GM12872 (cell line): ENCODE data around the gene MYL6B.

Experiments used
- TF ChIP-seq, protein P1 (sequence below): IDR thresholded peaks from 3 replicates; pipeline ENCODE4 v1.5.1; 2011; ENCODE audit warnings: low read depth, mild to moderate bottlenecking, low read length, moderate library complexity; ENCODE audit not compliant: insufficient read depth

MYL6B gene

GRCh38 chr12:56137853-56138571 lies 14.4 kb upstream of the MYL6B start:
- TF ChIP-seq, protein P1, sequence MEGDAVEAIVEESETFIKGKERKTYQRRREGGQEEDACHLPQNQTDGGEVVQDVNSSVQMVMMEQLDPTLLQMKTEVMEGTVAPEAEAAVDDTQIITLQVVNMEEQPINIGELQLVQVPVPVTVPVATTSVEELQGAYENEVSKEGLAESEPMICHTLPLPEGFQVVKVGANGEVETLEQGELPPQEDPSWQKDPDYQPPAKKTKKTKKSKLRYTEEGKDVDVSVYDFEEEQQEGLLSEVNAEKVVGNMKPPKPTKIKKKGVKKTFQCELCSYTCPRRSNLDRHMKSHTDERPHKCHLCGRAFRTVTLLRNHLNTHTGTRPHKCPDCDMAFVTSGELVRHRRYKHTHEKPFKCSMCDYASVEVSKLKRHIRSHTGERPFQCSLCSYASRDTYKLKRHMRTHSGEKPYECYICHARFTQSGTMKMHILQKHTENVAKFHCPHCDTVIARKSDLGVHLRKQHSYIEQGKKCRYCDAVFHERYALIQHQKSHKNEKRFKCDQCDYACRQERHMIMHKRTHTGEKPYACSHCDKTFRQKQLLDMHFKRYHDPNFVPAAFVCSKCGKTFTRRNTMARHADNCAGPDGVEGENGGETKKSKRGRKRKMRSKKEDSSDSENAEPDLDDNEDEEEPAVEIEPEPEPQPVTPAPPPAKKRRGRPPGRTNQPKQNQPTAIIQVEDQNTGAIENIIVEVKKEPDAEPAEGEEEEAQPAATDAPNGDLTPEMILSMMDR = no peak

- TF ChIP-seq, protein P1 = no peak
These were observed 10.2 kb upstream of the MYL6B start for GRCh38 chr12:56141946-56142784.

DNA sequence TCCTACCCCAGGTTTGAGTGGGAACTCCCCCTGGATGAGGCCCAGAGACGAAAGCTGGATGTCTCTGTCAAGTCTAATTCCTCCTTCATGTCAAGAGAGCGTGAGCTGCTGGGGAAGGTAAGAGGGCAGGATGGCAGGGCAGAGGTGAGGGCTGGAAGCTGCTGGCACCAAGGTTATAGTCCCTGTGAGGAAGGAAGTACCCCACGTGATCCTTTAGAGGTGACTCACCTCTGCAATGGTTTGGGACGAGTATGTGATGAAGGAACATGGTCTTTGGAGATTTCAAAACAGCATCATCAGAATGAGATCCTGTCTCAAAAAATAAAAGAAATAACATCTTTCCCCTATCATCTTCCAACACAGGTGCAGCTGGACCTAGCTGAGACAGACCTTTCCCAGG lies 9.2 kb upstream of the MYL6B start:
- TF ChIP-seq, protein P1 = no peak

DNA sequence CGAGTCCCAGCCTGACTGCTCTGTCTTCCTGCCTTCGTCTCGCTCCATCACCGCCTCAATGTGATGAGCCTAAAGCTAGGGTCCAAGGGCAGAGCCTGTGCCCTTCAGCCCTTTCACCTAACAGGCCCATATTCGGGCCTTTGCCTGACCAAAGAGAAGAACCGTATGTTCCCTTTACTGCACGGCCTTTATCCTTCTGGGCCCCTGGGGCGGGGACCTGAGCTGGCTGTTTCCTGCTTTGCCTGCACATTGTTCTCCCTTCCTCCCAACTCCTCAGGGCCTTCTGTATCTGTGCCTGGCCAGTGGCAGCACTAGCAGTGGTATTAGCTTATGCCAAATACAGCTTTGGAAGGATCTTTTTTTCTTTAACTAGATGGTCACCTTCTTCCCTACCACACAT lies 8.5 kb upstream of the MYL6B start:
- TF ChIP-seq, protein P1 = no peak

- TF ChIP-seq, protein P1 = no peak
These were observed 7.2 kb upstream of the MYL6B start for GRCh38 chr12:56145217-56145616.

- TF ChIP-seq, protein P1 = no peak
These were observed 5.6 kb upstream of the MYL6B start for GRCh38 chr12:56146492-56147460.

GRCh38 chr12:56150563-56150962 lies 1.8 kb upstream of the MYL6B start:
- TF ChIP-seq, protein P1 = no peak
